ENCODE measurements around the gene ADD1.

The ADD1 gene

DNA sequence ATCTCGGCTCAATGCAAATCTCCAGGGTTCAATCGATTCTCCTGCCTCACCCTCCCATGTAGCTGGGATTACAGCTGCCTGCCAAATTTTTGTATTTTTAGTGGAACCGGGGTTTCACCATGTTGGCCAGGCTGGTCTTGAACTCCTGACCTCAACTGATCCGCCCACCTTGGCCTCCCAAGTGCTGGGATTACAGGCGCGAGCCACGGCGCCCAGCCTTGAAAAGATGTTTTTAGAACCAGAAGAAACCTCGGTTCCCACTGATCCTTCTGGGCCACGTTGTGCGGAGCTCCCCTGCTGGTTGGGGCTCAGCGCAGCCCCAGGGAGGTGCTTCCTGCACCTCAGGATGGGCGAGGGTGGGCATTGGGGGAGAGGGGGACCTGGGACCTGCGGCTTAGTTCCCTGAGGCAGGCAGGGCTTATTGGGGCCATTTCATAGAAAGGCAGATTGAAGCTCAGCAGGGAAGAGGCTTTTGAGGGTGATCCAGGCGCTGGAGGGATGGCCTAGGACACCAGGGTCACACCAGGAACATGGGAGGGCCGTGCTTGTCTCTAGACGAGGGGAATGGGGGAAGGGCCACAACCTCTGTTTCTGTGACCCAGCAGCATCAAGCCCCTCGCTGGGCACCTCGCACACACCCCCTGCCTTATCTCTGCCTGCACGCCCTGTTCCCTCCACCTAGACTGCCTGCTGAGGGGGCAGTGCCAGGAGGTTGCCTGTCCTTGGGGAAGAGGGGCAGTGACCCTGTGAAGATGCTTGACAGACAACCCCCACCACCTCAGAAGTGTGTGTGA is 6.3 kb upstream of the ADD1 start:
- no peak for DNase-seq

DNA sequence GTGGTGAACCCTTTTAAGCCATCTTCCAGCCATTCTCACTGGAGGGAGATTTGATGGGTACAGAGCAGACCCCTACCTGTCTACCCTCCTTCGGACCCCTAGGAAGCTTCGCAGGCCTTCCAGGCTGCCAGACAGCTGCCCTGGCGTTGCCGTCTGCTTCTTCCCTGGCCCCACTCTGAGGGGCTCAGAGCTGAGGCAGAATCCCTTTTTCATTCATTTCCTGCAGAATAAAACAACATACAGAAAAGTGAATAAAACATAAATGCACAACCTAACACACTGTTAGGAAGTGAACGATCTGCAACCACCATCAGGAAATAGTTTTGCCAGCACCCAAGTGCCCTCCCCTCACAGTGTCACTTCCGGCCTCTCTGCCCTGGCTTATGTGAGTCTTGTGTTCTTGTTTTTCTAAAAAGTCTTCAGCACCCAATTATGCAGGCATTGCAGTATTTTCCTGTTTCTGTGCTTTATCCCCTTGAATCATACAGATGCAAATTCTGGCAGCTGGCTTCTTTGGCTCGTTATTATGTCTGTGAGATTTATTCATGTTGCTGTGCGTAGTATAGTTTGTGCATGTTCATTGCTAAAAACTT is 5.6 kb upstream of the ADD1 start:
- DNase-seq = peak; percentile 68

DNA sequence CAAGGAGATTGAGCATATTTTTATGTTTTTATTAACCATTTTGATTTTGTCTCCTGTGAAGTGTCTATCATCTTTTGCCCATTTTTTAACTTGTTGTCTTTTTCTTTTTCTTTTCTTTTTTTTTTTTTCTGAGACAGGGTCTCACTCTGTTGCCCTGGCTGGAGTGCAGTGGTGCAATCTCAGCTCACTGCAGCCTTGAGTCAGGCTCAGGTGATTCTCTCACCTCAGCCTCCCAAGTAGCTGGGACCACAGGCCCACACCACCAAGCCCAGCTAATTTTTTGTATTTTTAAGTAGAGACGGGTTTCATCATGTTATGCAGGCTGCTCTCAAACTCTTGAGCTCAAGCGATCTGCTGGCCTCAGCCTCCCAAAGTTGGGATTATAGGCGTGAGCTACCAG is 4.6 kb upstream of the ADD1 start:
- DNase-seq = no peak

DNA sequence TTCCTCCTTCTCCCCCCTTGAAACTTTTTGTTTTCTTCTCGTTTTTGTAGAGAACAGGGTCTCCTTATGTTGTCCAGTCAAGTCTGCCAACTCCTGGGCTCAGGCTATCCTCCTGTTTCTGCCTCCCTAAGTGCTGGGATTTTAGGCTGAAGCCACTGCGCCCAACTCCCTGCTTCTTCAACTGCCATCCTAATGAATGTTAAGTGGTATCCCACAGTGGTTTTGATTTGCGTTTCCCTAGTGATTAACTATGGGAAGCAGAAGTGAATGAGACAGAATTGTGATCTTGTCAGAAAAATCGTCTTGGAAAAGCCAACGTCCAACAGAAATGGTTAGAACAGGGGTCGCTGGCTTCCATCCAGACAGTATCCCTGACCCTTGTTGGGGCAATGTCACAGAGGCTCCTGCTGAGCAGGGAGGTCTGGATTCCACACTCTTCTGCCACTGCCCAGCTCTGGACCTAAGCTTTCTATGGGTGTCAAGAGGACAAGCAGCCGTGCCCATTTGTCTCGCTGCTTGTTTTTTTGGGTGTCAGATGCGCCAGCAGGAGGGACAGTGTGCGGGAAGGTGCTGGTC is 869 bp upstream of the ADD1 start:
- no peak for DNase-seq

DNA sequence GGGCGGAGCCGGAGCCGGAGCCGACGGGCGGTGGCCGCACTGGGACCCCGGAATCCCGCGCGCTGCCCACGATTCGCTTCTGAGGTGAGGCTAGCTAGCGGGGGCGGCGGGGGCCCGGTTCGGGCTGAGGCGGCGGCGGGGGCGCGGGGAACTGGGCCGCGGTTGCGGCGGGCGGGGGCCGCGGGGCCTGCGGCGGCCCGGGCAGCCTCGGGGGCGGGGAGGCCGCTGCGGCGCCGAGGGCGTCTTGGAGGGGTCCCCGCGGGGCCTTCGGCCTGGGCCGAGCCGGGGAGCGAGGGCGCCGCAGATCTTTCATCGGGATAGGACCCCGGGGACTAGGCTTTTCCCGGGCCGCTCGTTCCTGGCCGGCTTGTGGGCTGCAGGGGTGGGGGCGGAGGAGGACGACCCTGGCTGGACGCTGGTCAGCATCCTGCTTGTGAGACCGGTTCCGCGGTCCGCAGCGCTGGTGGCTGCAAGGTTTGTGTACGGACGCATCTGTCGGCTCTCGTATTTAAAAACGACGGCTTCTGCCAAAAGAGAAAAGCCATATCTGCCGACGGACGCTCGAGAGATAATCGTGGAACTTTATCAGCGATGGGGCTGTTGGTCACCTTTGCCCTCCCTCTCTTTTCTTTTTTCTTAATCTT is 419 bp downstream of the ADD1 start:
- no peak for DNase-seq

DNA sequence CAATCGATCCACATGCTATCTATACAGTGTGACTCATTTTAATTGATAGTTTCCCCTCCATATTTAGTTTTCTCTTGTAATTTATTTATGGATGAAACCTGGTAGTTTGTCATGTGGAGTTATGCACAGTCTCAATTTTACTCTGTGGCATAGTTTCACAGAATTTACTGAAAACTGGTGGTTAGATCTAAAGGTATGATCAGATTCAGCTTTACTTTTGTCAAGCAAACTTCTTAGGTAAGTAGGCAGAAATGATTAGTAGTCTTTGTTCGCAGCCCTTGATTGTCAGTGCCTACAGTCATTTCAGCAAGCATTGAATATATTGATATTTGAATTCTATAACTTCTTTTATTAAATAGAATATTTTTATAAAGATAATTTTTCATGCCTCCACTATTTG is 2.5 kb downstream of the ADD1 start:
- DNase-seq = no peak

DNA sequence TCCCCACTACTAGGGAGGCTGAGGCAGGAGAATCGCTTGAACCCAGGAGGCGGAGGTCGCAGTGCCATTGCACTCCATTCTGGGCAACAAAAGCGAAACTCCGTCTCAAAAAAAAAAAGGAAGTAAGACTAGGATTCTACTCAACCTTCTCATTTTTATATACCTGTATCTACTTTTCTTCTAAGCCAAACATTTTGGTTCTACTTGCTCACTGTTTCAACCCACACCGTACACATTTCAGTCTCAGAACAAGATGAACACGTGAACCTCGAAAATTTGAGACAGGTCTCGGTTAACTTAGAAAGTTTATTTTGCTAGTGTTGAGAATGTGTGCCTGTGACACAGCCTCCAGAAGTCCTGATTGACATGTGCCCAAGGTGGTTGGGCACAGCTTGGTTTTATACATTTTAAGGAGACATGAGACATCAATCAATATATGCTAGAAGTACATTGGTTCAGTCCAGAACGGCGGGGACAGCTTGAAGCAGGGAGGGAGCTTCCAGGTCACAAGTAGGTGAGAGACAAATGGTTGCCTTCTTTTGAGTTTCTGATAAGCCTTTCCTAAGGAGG is 3.7 kb downstream of the ADD1 start:
- DNase-seq = no peak

DNA sequence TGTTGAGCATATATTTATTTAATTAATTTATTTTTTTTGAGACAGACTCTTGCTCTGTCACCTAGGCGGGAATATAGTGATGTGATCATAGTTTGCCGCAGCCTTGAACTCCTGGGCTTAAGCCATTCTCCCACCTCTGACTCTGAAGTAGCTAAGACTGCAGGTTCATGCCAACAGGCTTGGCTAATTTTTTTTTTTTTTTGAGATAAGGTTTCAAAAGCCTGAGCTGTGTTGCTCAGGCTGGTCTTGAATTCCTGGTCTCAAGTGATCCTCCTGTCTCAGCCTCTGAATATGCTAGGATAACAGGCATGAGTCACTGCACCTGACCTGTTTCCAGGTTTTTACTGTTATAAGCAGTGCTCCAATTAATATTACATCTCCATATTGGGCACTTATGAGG is 4.8 kb downstream of the ADD1 start:
- DNase-seq = no peak

DNA sequence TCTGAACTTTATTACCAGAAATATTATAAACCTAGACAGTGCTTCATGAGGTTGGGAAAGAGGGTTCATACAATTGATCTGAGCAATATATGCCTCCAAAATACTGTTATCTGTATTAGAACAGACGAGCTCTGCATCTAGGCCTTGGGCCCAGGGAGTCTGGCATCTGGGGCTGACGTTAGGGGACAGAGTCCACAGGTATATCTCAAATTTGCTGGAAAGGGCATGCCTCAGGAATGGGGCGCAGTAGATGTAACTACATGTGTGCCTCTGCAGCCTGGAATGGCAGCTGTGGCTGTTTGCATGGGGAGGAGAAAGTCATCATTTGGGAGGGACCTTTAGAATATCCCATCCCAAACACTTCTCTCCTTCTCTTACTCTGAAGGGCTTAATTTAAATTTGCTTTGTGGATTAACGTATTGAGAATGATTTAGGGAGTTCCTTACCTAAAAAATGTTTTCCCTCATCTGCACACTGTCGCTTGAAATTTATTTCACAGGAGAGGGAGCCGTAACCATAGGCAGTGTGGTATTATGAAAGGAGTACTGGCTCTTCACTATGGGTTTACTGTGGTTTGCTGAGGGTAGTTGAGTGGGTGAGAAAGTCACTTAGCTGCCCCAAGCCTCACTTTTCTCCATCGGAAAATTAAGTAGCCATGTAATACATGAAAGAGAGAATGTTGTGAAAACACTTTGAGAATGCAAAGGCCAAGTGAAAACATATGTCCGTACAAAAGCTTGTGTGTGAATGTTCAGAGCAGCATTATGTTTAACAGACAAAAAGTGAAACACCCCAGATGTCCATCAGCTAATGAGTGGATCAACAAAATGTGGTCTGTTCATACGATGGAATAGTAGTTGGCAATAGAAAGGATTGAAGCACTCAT is 5.9 kb downstream of the ADD1 start:
- DNase-seq = no peak

DNA sequence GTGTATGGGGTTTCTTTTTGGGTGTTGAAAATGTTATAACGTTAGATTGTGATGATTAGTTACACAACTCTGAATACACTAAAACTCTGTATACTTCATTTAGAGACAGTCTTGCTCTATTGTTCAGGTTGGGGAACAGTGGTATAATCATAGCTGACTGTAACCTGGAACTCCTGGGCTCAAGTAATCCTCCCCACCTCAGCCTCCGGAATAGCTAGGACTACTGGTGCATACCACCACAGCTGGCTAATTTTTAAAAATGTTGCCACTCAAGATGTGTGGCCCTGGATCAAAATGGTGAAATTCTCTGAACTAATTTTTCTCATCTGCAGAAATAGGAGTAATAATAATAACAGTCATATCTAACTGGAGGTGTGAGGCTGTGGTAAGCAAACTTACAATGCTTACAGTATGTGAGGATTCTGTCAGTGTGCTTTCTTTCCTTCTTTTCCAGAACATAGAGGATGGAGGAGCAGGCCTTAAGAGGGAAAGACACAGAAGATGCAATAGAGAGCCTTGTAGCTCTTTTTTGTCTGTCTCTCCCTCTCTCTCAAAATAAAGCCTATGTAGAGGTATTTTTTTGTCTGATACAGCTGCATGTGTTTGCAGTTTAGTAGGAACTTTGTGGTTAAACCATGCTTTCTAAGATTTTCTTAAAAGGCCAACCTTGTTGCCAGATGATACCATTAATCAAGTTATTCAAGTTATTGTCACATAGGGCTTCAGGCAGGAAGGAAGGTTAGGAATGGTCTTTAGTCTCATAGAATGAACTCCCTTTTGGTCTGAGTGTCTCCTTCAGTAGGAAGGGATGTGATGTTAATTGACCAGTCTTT is 7.5 kb downstream of the ADD1 start:
- no peak for DNase-seq

DNA sequence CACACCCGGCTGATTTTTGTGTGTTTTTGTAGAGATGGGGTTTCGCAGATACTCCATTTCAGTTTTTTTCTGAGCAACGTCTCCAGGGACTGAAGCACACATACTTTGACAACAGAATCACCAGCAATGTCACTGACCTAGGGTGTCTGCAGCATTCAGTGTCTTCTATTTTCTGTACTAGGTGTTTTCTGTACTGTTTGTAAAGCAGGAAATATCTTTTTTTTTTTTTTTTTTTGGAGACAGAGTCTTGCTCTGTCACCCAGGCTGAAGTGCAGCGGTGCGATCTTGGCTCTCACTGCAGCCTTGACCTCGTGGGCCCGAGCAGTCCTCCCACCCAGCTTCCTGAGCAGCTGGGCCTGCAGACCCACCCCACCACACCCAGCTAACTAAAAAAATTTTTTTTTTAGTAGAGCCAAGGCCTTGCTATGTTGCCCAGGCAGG is 8.9 kb downstream of the ADD1 start:
- DNase-seq = no peak

DNA sequence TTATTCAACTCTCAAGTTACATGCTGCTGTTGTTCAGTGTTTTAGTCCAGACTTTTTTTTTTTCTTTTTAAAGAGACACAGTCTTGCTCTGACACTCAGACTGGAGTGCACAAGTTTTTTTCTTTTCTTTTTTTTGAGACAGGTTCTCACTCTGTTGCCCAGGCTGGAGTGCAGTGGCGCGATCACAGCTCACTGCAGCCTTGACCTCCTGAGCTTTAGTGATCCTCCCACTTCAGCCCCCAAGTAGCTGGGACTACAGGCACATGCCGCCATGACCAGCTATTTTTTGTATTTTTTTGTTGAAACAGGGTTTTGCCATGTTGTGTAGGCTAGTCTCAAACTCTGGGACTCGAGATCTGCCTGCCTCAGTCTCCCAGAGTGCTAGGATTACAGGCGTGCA is 11.9 kb downstream of the ADD1 start:
- DNase-seq = no peak

DNA sequence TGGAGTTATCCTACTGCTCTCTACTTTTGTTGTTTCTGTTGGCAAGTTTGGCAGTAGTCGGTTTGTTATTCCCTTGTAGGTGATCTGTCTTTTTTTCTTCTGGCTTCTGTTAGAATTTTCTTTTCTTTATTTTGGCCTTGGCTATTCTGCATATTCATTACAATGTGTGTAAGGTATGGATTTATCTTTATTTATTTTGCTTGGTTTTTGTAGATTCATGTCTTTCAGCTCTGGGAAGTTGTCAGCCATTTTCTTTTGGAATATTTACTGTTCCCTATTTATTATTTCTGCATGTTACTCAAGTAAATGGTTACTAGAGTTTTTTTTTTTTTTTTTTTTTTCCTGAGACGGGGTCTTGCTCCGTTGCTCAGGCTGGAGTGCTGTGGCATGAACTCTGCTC is 12.6 kb downstream of the ADD1 start:
- DNase-seq = no peak

DNA sequence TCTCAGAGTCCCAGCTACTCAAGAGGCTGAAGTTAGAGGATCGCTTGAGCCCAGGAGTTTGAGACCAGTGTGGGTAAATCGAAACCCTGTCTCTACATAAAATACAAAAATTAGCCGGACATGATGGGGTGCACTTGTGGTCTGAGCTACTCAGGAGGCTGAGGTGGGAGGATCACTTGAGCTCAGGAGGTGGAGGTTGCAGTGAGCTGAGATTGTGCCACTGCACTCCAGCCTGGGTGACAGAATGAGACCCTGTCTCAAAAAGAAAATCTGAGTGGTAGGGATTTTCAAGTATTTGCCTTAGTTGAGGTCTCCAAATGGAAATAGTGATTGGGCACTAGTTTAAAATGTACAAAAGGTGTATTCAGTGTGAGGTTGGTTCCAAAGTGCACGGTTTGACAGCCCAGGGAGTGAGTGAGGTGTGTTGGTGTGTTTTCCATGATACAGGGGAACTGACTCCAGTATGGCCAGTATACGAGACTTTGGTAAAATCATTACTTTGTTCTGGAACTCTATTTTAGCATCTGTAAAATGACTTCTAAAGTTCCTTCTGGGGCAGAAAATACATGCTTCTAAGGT is 13.8 kb downstream of the ADD1 start:
- no peak for DNase-seq

DNA sequence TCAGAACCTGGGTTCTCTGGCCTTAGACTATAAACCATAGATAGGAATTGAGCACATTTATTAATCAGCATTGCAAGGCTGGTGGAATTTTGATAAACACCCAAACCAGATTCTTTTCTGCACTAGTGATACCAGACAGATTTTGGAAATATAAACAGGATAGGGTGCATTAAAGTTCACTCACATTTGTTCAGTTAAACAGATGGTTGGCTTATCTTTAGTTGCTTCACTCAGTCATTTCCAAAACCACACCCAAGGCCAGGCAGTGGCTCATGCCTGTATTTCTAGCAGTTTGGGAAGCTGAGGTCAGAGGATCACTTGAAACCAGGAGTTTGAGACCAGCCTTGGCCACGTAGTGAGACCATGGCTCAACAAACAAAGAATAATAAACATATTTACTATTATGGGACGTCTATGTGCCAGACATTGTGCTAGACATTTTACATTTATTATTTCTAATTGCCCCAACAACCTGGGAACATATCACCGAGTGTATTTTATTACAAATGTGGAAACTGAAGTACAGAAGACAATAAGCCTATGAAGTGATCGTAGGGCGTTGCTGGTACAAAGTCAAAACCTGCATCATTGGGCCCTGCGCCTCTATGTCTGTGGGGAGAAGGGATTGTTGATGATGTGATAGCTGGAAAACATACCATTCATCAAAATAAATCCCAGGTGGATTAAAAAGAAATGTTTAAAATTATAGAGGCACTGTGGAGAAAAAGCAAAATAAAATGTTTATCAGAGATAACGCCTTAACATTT is 15.0 kb downstream of the ADD1 start:
- no peak for DNase-seq

DNA sequence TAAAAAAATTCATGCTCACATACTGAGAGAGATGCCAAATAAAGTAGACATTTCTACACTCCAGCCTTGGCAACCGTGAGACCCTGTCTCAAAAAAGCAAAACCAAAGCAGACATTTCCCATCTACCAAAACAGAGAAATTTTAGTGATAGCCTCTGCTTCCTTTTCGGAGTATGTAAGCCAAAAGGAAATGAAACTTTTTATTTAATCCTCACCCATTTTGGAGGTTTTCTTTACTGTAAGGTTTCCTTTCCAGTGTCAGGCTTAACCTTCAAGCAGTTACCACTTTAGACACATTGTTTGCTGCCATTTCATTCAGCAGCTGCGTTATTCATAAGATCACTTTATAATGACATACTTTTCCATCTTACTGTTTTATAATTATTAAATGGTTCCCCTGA is 15.9 kb downstream of the ADD1 start:
- no peak for DNase-seq

DNA sequence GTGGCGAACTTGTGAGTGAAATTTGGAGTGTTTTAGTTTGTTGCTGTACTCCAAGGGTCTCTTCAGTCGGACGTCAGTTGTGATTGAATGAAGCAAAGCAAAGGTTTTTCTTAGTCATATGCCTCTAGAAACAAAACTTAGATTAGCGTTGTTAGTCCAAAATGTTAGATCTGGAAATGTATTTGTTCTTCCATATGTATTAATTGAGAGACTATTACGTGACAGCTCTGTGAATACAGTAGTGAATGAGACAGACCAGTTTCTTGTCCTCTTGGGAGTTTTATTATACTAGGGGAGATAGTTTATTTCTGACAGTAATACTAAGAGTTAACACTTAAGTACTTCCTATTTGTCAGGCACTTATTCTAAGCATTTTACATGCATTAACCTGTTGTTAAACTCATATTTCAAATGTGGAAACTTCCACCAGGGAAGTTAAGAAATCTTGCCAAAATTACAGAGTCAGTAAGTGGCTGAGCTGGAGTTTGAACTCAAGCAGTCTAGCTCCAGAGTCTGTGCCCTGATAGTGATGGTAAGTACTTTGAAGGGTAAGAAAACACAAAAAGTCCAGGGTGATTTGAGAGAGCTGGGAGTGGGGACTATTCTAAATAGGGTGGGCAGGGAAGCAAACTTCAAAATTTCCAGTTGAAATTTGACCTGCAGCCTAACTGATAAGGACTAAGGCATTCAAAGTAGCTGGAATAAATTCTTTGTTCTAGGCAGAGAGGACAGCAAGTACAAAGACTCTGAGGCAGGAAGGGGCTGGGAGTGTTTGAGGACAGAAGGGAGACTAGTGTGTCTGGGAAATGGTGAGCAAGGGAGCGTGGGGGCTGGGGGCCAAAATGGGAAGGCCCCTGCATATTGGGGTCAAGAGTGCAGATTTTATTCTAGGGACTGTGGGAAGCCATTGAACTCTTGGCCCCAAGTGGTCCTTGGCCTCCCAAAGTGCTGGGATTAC is 17.0 kb downstream of the ADD1 start:
- no peak for DNase-seq

DNA sequence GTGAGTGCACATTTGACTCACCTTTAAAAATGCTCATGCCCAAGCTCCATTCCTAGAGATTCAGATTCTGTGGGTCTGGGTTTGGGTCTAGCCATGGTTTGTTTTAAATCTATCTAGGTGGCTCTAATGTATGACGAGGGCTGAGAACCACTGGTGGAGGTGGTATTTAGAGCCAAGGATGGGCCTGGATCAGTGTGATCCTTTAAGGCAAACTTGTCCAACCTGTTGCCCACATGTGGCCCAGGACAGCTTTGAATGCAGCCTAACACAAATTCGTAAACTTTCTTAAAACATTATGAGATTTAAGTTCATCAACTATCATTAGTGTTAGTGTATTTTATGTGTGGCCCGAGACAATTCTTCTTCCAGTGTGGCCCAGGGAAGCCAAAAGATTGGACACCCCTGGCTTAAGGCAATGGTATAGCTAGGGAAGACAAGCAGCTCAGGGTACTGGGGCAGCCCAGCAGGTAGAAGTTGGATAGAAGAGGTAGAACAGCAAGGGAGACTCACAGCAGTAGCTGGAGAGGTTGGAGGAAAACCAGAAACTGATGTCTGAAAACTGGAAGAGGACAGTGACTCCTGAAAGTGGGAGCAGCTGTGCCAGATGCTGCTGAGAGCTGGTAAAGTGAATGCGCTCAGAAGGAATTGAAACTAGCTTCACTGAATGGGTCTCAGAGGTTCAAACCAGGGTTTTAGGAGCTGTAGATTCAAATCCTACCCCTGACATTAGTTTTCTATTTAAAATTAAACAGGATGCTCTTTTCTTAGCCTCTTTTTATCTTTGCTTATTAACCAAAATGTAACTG is 18.2 kb downstream of the ADD1 start:
- no peak for DNase-seq

Data from activated naive CD4-positive, alpha-beta T cell treated with anti-CD3 and anti-CD28 coated beads, Interleukin-2, amount 50 U/mL, for 16 hours (primary cell).